ENCODE measurements around the gene CNKSR1. TPM values are rescaled to one million over a fixed set of nuclear protein-coding genes. Genes with fewer than 3 reads are reported as not detected.

Gene CNKSR1
- total and polyA plus RNA-seq, 2 of the 8 experiments (the other 6 are each of a cell fraction or from before 2014, with no cell fraction given), result 13.9 to 14.5 TPM

DNA sequence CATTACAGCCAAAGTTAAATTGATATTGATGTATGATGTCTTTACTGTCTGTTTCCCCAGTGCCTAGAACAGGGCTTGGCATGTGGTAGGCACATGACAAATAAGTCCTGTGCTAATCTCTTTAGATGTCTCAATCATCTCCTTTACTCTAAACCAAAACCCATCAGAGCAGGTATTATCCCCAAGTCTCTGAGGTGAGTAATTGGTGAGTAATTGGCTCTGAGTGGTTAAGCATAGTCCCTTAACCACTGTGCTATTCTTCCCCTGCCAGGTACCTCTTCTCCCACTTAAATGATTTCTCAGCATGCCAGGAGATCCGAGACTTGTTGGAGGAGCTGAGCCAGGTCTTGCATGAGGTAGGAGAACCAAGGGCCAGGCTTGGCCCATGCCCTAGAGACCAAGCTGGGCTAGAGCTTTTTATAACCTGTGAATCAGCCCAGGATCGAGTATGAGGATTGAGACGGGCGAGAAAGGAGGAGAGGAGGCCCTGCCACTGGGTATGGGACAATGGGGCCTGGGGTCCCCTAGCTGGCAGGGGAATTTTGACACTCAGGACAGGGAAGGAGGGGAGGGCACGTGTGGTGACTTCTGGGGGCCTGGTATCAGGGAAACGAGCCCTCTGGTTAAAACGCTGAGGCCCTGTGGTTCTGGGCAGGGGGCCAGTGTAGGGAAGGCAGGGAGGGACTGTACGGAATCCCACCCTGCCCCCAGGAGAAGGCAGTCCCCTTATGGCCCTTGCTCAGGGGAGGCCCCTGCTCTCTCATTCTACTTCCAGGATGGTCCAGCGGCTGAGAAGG lies 4.5 kb downstream of the CNKSR1 start:
- no peak overlapping the region for H2BK120ac ChIP-seq (replicated peaks; ENCODE audit: low read depth, low read length)
- no peak overlapping the region for H3K4ac ChIP-seq (replicated peaks; ENCODE audit: insufficient read length, low read depth, low read length)
- no peak overlapping the region for H3K56ac ChIP-seq (replicated peaks; ENCODE audit: insufficient read length, low read depth, low read length)
- TF ChIP-seq RFX5 (IDR thresholded peaks at IDR 0.05; ENCODE audit: borderline replicate concordance, low read depth, low read length) (no peak), KDM5A (IDR thresholded peaks at IDR 0.05; ENCODE audit: low read length) (no peak), EZH2 (IDR thresholded peaks at IDR 0.05; ENCODE audit: low read depth, low read length, severe bottlenecking) (no peak), SIRT6 (IDR thresholded peaks at IDR 0.05; ENCODE audit: low read length) (no peak), JUN (IDR thresholded peaks at IDR 0.05; ENCODE audit: low read depth, low read length) (no peak), RBBP5 (IDR thresholded peaks at IDR 0.05; ENCODE audit: borderline replicate concordance, low read depth, low read length) (no peak), SP1 (IDR thresholded peaks at IDR 0.05; ENCODE audit: low read depth, low read length) (no peak), POLR2A (IDR thresholded peaks at IDR 0.05; ENCODE audit: control extremely low read depth in 1 of 2, low read depth in 2 of 2, low read length in 2 of 2) (no peak), MAFK (IDR thresholded peaks at IDR 0.05; ENCODE audit: low read depth, low read length) (no peak), SRF (IDR thresholded peaks at IDR 0.05; ENCODE audit: low read depth, low read length) (no peak), SIN3A (conservative IDR thresholded peaks at IDR 0.05 in 1 of 2, IDR thresholded peaks at IDR 0.05 in 1 of 2; ENCODE audit: low read depth in 1 of 2, low read length in 2 of 2) (no peak), TAF7 (optimal IDR thresholded peaks at IDR 0.05; ENCODE audit: borderline replicate concordance, low read depth, low read length) (no peak)
- no peak overlapping the region for H2BK20ac ChIP-seq (ENCODE audit: low read length)
- DNase-seq (ENCODE audit: low read depth in 1 of 2, low spot score in 2 of 2), result no peak
- FAIRE-seq, result no peak
- no peak overlapping the region for H3K9ac ChIP-seq (replicated peaks in 1 of 4; ENCODE audit: extremely low read depth in 1 of 4, low read depth in 3 of 4, low read length in 3 of 4)
- no peak overlapping the region for H3K27ac ChIP-seq (ENCODE audit: low read depth, low read length)
- WGBS, 2 experiments (ENCODE audit: extremely low coverage in 1 of 2, insufficient coverage in 1 of 2, insufficient read length in 1 of 2, insufficient replicate concordance in 2 of 2, low coverage in 1 of 2, low lambda C conversion rate in 2 of 2, missing lambda C conversion rate in 1 of 2), result 85% methylated on average over 9 of the region's 9 CpGs; no CpG with 5 or more reads in 1 of the 2 experiments
- no peak overlapping the region for H3K23ac ChIP-seq (ENCODE audit: insufficient read length)
- no peak overlapping the region for H2AK5ac ChIP-seq (ENCODE audit: low read depth, low read length)
- no peaks in the 10 kb centered on the region for H3K79me2 ChIP-seq (ENCODE audit: control insufficient read depth in 1 of 2, insufficient read depth in 2 of 2, low read length in 2 of 2)
- H3K36me3 ChIP-seq (ENCODE audit: control insufficient read depth in 2 of 4, insufficient read depth in 4 of 4, low read length in 3 of 4), result peaks cover 0 to 4% (median 3%) of the 10 kb centered on the region in 4 experiments; a peak in 4 of 8 replicates
- H3K79me1 ChIP-seq (ENCODE audit: low read depth, low read length), result no peaks in the 10 kb centered on the region; the same call in 1 of the 2 replicates
- H4K91ac ChIP-seq (replicated peaks; ENCODE audit: insufficient read length, low read length), result no peak overlapping the region
- H2BK5ac ChIP-seq (ENCODE audit: low read depth, low read length), result no peak overlapping the region
- no peak overlapping the region for H2BK12ac ChIP-seq (ENCODE audit: low read depth, low read length)
- peaks cover 0 to 2% of the 10 kb centered on the region in 2 experiments for H4K20me1 ChIP-seq (replicated peaks in 1 of 2; ENCODE audit: control insufficient read depth in 1 of 2, insufficient read depth in 2 of 2, low read length in 2 of 2)
- no peak overlapping the region for H4K8ac ChIP-seq (ENCODE audit: extremely low read depth, insufficient read depth, low read length)
- ChIA-PET CTCF (ENCODE audit: partially characterized antibody) (interaction anchor here (12.6 to 16.2 kb wide), 2 partner anchors 4 to 8 kb away, joined by 159 read pairs; partner anchors contain the start of genes C1orf232, CATSPER4, CNKSR1 and ZNF593), POLR2A (ENCODE audit: partially characterized antibody) (interaction anchor here (0.7 to 1.3 kb wide), 3 partner anchors 9 to 94 kb away, joined by 3 to 4 read pairs (median 3); partner anchors contain the start of genes CATSPER4 and ZNF593)
- no peak overlapping the region for H2BK15ac ChIP-seq (ENCODE audit: low read length)
- no peak overlapping the region for H4K5ac ChIP-seq (ENCODE audit: insufficient read length, low read depth, low read length)
- peaks cover 2% of the 10 kb centered on the region; the same call in 1 of the 2 replicates for H3K23me2 ChIP-seq (ENCODE audit: low read depth, low read length)
- no peak overlapping the region for H3K14ac ChIP-seq (ENCODE audit: insufficient read length)
- no peaks in the 10 kb centered on the region for H3K27me3 ChIP-seq (replicated peaks in 1 of 4; ENCODE audit: control insufficient read depth in 3 of 4, extremely low read depth in 1 of 4, insufficient read depth in 3 of 4, low read length in 3 of 4)
- H3K4me1 ChIP-seq (replicated peaks in 1 of 4; ENCODE audit: control insufficient read depth in 3 of 4, insufficient read depth in 4 of 4, low read length in 3 of 4), result peaks cover 0 to 2% (median 0%) of the 10 kb centered on the region in 4 experiments; a peak in 4 of 7 replicates
- H3K4me3 ChIP-seq (ENCODE audit: extremely low read depth in 1 of 4, insufficient read depth in 2 of 4, low read depth in 3 of 4, low read length in 4 of 4), result no peak overlapping the region
- no peak overlapping the region for H2AFZ ChIP-seq (ENCODE audit: low read length)
- no peak overlapping the region for H3K18ac ChIP-seq (ENCODE audit: extremely low read depth, low read length)
- no peak overlapping the region for H3K4me2 ChIP-seq (ENCODE audit: insufficient read depth in 1 of 2, low read depth in 2 of 2, low read length in 2 of 2)
- H3K9me3 ChIP-seq (ENCODE audit: insufficient read depth in 2 of 2, low read depth in 1 of 2, low read length in 1 of 2), result no peaks in the 10 kb centered on the region
